Measurements from ENCODE around the gene CCDC40.

Gene CCDC40

GRCh38 chr17:80064696-80065095 lies 28.3 kb downstream of the CCDC40 start:
- Histone ChIP-seq H3K27ac (ENCODE audit: insufficient read depth, low read depth, low read length, poor library complexity, severe bottlenecking) (no peak overlapping the region), H3K4me1 (ENCODE audit: control insufficient read depth, insufficient read depth, low read length) (no peaks in the 10 kb centered on the region), H3K27me3 (ENCODE audit: control insufficient read depth, insufficient read depth, low read length, poor library complexity, severe bottlenecking) (no peaks in the 10 kb centered on the region), H3K9me3 (ENCODE audit: control insufficient read depth, low read length) (no peaks in the 10 kb centered on the region), H3K36me3 (ENCODE audit: control insufficient read depth, insufficient read depth, low read length) (no peaks in the 10 kb centered on the region), H3K4me3 (ENCODE audit: insufficient read depth, low read depth, low read length) (no peak overlapping the region)
- 80 to 82% methylated on average over 8 of the region's 8 CpGs for WGBS, 2 experiments

GRCh38 chr17:80065478-80066170 lies 29.2 kb downstream of the CCDC40 start:
- Histone ChIP-seq H3K4me3 (ENCODE audit: insufficient read depth, low read depth, low read length) (no peak overlapping the region), H3K9me3 (ENCODE audit: control insufficient read depth, low read length) (no peaks in the 10 kb centered on the region), H3K36me3 (ENCODE audit: control insufficient read depth, insufficient read depth, low read length) (no peaks in the 10 kb centered on the region), H3K27me3 (ENCODE audit: control insufficient read depth, insufficient read depth, low read length, poor library complexity, severe bottlenecking) (no peaks in the 10 kb centered on the region), H3K27ac (ENCODE audit: insufficient read depth, low read depth, low read length, poor library complexity, severe bottlenecking) (no peak overlapping the region), H3K4me1 (ENCODE audit: control insufficient read depth, insufficient read depth, low read length) (no peaks in the 10 kb centered on the region)
- 80 to 89% methylated on average over 32 of the region's 32 CpGs for WGBS, 2 experiments

- Histone ChIP-seq H3K4me1 (ENCODE audit: control insufficient read depth, insufficient read depth, low read length) (no peaks in the 10 kb centered on the region), H3K4me3 (ENCODE audit: insufficient read depth, low read depth, low read length) (no peak overlapping the region), H3K9me3 (ENCODE audit: control insufficient read depth, low read length) (no peaks in the 10 kb centered on the region), H3K36me3 (ENCODE audit: control insufficient read depth, insufficient read depth, low read length) (no peaks in the 10 kb centered on the region), H3K27ac (ENCODE audit: insufficient read depth, low read depth, low read length, poor library complexity, severe bottlenecking) (no peak overlapping the region), H3K27me3 (ENCODE audit: control insufficient read depth, insufficient read depth, low read length, poor library complexity, severe bottlenecking) (no peaks in the 10 kb centered on the region)
- 95 to 96% methylated on average over 31 of the region's 31 CpGs for WGBS, 2 experiments
Measured at GRCh38 chr17:80067393-80067986, 31.0 kb downstream of the CCDC40 start.

GRCh38 chr17:80068301-80069222 lies 32.1 kb downstream of the CCDC40 start:
- no peaks in the 10 kb centered on the region for H3K36me3 ChIP-seq (ENCODE audit: control insufficient read depth, insufficient read depth, low read length)
- no peaks in the 10 kb centered on the region for H3K27me3 ChIP-seq (ENCODE audit: control insufficient read depth, insufficient read depth, low read length, poor library complexity, severe bottlenecking)
- no peak overlapping the region for H3K27ac ChIP-seq (ENCODE audit: insufficient read depth, low read depth, low read length, poor library complexity, severe bottlenecking)
- WGBS, 2 experiments: 94% methylated on average over 23 of the region's 23 CpGs
- no peaks in the 10 kb centered on the region for H3K9me3 ChIP-seq (ENCODE audit: control insufficient read depth, low read length)
- no peak overlapping the region for H3K4me3 ChIP-seq (ENCODE audit: insufficient read depth, low read depth, low read length)
- no peaks in the 10 kb centered on the region for H3K4me1 ChIP-seq (ENCODE audit: control insufficient read depth, insufficient read depth, low read length)

GRCh38 chr17:80070375-80071115 lies 34.1 kb downstream of the CCDC40 start:
- Histone ChIP-seq H3K36me3 (ENCODE audit: control insufficient read depth, insufficient read depth, low read length) (no peaks in the 10 kb centered on the region), H3K27ac (ENCODE audit: insufficient read depth, low read depth, low read length, poor library complexity, severe bottlenecking) (no peak overlapping the region), H3K4me1 (ENCODE audit: control insufficient read depth, insufficient read depth, low read length) (no peaks in the 10 kb centered on the region), H3K9me3 (ENCODE audit: control insufficient read depth, low read length) (no peaks in the 10 kb centered on the region), H3K27me3 (ENCODE audit: control insufficient read depth, insufficient read depth, low read length, poor library complexity, severe bottlenecking) (no peaks in the 10 kb centered on the region), H3K4me3 (ENCODE audit: insufficient read depth, low read depth, low read length) (no peak overlapping the region)
- 94% methylated on average over 15 of the region's 15 CpGs for WGBS, 2 experiments

- H3K4me1 ChIP-seq (ENCODE audit: control insufficient read depth, insufficient read depth, low read length): no peaks in the 10 kb centered on the region
- H3K4me3 ChIP-seq (ENCODE audit: insufficient read depth, low read depth, low read length): no peak overlapping the region
- WGBS, 2 experiments: 90% methylated on average over 20 of the region's 20 CpGs
- H3K36me3 ChIP-seq (ENCODE audit: control insufficient read depth, insufficient read depth, low read length): no peaks in the 10 kb centered on the region
- H3K9me3 ChIP-seq (ENCODE audit: control insufficient read depth, low read length): no peaks in the 10 kb centered on the region
- H3K27me3 ChIP-seq (ENCODE audit: control insufficient read depth, insufficient read depth, low read length, poor library complexity, severe bottlenecking): no peaks in the 10 kb centered on the region
- no peak overlapping the region for H3K27ac ChIP-seq (ENCODE audit: insufficient read depth, low read depth, low read length, poor library complexity, severe bottlenecking)
Measured at GRCh38 chr17:80071116-80071841, 34.8 kb downstream of the CCDC40 start.

- Histone ChIP-seq H3K36me3 (ENCODE audit: control insufficient read depth, insufficient read depth, low read length) (no peaks in the 10 kb centered on the region), H3K4me3 (ENCODE audit: insufficient read depth, low read depth, low read length) (no peak overlapping the region), H3K27me3 (ENCODE audit: control insufficient read depth, insufficient read depth, low read length, poor library complexity, severe bottlenecking) (no peaks in the 10 kb centered on the region), H3K9me3 (ENCODE audit: control insufficient read depth, low read length) (no peaks in the 10 kb centered on the region), H3K27ac (ENCODE audit: insufficient read depth, low read depth, low read length, poor library complexity, severe bottlenecking) (no peak overlapping the region), H3K4me1 (ENCODE audit: control insufficient read depth, insufficient read depth, low read length) (no peaks in the 10 kb centered on the region)
- WGBS, 2 experiments: 87 to 97% methylated on average over 5 to 6 of the region's 6 CpGs
Measured at GRCh38 chr17:80072410-80072809, 36.0 kb downstream of the CCDC40 start.

- Histone ChIP-seq H3K36me3 (ENCODE audit: control insufficient read depth, insufficient read depth, low read length) (no peaks in the 10 kb centered on the region), H3K27ac (ENCODE audit: insufficient read depth, low read depth, low read length, poor library complexity, severe bottlenecking) (no peak overlapping the region), H3K9me3 (ENCODE audit: control insufficient read depth, low read length) (no peaks in the 10 kb centered on the region), H3K4me3 (ENCODE audit: insufficient read depth, low read depth, low read length) (no peak overlapping the region), H3K4me1 (ENCODE audit: control insufficient read depth, insufficient read depth, low read length) (no peaks in the 10 kb centered on the region), H3K27me3 (ENCODE audit: control insufficient read depth, insufficient read depth, low read length, poor library complexity, severe bottlenecking) (no peaks in the 10 kb centered on the region)
- 88 to 90% methylated on average over 5 to 6 of the region's 6 CpGs for WGBS, 2 experiments
Measured at GRCh38 chr17:80080081-80080480, 43.6 kb downstream of the CCDC40 start.

- 90 to 93% methylated on average over 14 of the region's 14 CpGs for WGBS, 2 experiments
Measured at GRCh38 chr17:80081596-80081995, 45.2 kb downstream of the CCDC40 start.

More at GRCh38 chr17:80081596-80081995, 45.2 kb downstream of the CCDC40 start:
- Histone ChIP-seq H3K4me3 (ENCODE audit: insufficient read depth, low read depth, low read length) (no peak overlapping the region), H3K9me3 (ENCODE audit: control insufficient read depth, low read length) (no peaks in the 10 kb centered on the region), H3K27ac (ENCODE audit: insufficient read depth, low read depth, low read length, poor library complexity, severe bottlenecking) (no peak overlapping the region), H3K36me3 (ENCODE audit: control insufficient read depth, insufficient read depth, low read length) (no peaks in the 10 kb centered on the region), H3K4me1 (ENCODE audit: control insufficient read depth, insufficient read depth, low read length) (no peaks in the 10 kb centered on the region), H3K27me3 (ENCODE audit: control insufficient read depth, insufficient read depth, low read length, poor library complexity, severe bottlenecking) (no peaks in the 10 kb centered on the region)

Measured in ectodermal cell (in vitro differentiated cells).